Gastrocnemius medialis (tissue), 4 donors: ENCODE measurements around the gene MFSD6. TPM values are rescaled to one million over a fixed set of nuclear protein-coding genes. Genes with fewer than 3 reads are reported as not detected.
"Not testable (repeated sequence)": the region's sequence is repeated elsewhere in the genome, so short reads cannot be mapped to it uniquely, and the experiment has no call there.

Experiments used
- ATAC-seq, 2 donors: fragments of 150-250 bp; one replicate each; pipeline ENCODE4 v1.9.1; 2016
- DNase-seq, 2 donors: peaks; one replicate each; pipeline ENCODE4 v3.0.0-alpha.2; 2019
- H3K27ac ChIP-seq, 4 donors: fragments of 200-600 bp; sonication (generic); 1 replicate in 1 of 4; 2 replicates in 3 of 4; pipeline ENCODE4 v1.5.1; 2016 to 2018; ENCODE audit warnings: mild to moderate bottlenecking in 2 of 4, moderate library complexity in 1 of 4
- H3K27me3 ChIP-seq, 3 donors: fragments of 200-600 bp; sonication (generic) in 2 of 3; 1 replicate in 1 of 3; 2 replicates in 2 of 3; pipeline versions ENCODE4 v1.5.1 to v1.6.0; 2016 to 2019; ENCODE audit warnings: mild to moderate bottlenecking in 1 of 3, moderate library complexity in 1 of 3
- H3K36me3 ChIP-seq, 2 donors: fragments of 200-600 bp; sonication (generic) in 1 of 2; one replicate each; pipeline ENCODE4 v1.5.1; 2017 to 2018
- H3K4me1 ChIP-seq, 2 donors: fragments of 200-600 bp; sonication (generic) in 1 of 2; one replicate each; pipeline ENCODE4 v1.5.1; 2016 to 2017; ENCODE audit warnings: mild to moderate bottlenecking in 2 of 2
- H3K4me3 ChIP-seq, 4 donors: fragments of 200-600 bp; sonication (generic) in 3 of 4; 1 replicate in 1 of 4; 2 replicates in 3 of 4; pipeline ENCODE4 v1.5.1; 2016 to 2019; ENCODE audit warnings: mild to moderate bottlenecking in 2 of 4
- H3K9me3 ChIP-seq, 3 donors: fragments of 200-600 bp; sonication (generic) in 2 of 3; 1 replicate in 1 of 3; 2 replicates in 2 of 3; pipeline ENCODE4 v1.5.1; 2016 to 2019
- POLR2A ChIP-seq, 2 donors: fragments of 450-650 bp; IDR thresholded peaks; one replicate each; pipeline ENCODE4 v1.6.1; 2017; ENCODE audit warnings: antibody characterized with exemption in 2 of 2, mild to moderate bottlenecking in 2 of 2, moderate library complexity in 2 of 2
- in situ Hi-C, 4 donors: fragments of 200-750 bp; cut with MboI; loops; one replicate each; pipeline versions ENCODE4 v1.15.0 to v1.8.0; 2017; ENCODE audit warnings: low sequenced_read_pairs in 4 of 4
- intact Hi-C: fragments of 100-400 bp; cut with DNase I; formaldehyde crosslinking; loops from one replicate; pipeline ENCODE4 v1.15.1; 2023; ENCODE audit warnings: low total_unique reads
- total RNA-seq, 4 donors: library from RNA; depleted of rRNA; stranded (reverse); fragments of >200 nt; gene quantifications; one replicate each; pipeline versions ENCODE4 v1.1.0 to v1.2.3, GENCODE V29; 2016
- TF ChIP-seq, protein P1 (sequence below), 5 experiments: fragments of 450-650 bp in 3 of 5; fragments of 200-600 bp in 2 of 5; sonication (generic) in 2 of 5; IDR thresholded peaks in 4 of 5; conservative IDR thresholded peaks in 1 of 5; 1 replicate in 4 of 5; 2 replicates in 1 of 5; pipeline ENCODE4 v1.5.1; 2016 to 2019; ENCODE audit warnings: antibody characterized with exemption in 5 of 5, mild to moderate bottlenecking in 3 of 5, moderate library complexity in 3 of 5

Gene MFSD6
- total RNA-seq, 4 donors from 2014 or later = 9.3 to 20.3 (median 12.5) TPM

DNA sequence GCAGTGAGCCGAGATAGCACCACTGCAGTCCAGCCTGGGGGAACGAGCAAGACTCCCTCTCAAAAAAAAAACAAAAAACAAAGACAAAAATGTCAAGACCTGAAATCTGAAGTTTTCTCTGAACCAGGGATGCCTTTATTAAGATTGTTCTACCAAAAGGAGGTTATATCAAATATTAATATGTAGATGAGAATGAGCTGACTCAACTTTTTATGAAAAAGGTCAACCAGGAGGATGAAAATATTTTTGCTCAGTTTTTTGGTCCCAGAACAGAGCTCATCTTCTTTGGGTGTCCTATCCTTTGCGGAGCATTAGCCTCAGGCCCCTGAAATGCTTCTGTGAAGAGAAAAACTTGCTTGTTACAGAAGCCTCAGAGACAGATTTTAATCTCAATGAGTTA is 82.3 kb downstream of the MFSD6 start:
- Histone ChIP-seq H3K4me3 (no peak overlapping the region), H3K9me3 (no peaks in the 10 kb centered on the region), H3K27ac (no peak overlapping the region), H3K36me3 (no peaks in the 10 kb centered on the region), H3K4me1 (no peaks in the 10 kb centered on the region), H3K27me3 (no peaks in the 10 kb centered on the region)
- DNase-seq = no peak
- intact Hi-C loops = no loop called here
- TF ChIP-seq, protein P1, sequence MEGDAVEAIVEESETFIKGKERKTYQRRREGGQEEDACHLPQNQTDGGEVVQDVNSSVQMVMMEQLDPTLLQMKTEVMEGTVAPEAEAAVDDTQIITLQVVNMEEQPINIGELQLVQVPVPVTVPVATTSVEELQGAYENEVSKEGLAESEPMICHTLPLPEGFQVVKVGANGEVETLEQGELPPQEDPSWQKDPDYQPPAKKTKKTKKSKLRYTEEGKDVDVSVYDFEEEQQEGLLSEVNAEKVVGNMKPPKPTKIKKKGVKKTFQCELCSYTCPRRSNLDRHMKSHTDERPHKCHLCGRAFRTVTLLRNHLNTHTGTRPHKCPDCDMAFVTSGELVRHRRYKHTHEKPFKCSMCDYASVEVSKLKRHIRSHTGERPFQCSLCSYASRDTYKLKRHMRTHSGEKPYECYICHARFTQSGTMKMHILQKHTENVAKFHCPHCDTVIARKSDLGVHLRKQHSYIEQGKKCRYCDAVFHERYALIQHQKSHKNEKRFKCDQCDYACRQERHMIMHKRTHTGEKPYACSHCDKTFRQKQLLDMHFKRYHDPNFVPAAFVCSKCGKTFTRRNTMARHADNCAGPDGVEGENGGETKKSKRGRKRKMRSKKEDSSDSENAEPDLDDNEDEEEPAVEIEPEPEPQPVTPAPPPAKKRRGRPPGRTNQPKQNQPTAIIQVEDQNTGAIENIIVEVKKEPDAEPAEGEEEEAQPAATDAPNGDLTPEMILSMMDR (IDR thresholded peaks at IDR 0.05 in 4 of 5, conservative IDR thresholded peaks at IDR 0.05 in 1 of 5) = no peak
- no peak for TF ChIP-seq POLR2A (IDR thresholded peaks at IDR 0.05)
- in situ Hi-C loops = no loop called here
- ATAC-seq = no peak

DNA sequence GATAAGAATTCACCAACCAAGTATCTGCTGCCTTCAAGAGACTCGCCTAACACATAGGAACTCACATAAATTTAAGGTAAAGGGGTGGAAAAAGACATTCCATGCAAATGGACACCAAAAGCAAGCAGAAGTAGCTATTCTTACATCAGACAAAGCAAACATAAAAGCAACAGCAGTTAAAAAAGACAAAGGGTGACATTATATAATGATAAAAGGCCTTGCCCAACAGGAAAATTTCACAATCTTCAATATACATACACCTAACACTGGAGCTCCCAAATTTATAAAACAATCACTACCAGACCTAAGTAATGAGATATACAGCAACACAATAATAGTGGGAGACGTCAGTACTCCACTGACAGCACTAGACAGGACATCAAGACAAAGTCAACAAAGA is 84.9 kb downstream of the MFSD6 start:
- Histone ChIP-seq H3K9me3 (no peaks in the 10 kb centered on the region), H3K36me3 (no peaks in the 10 kb centered on the region), H3K4me3 (no peak overlapping the region), H3K27ac (no peak overlapping the region), H3K4me1 (no peaks in the 10 kb centered on the region), H3K27me3 (no peaks in the 10 kb centered on the region)
- ATAC-seq (no peak), DNase-seq (no peak)
- TF ChIP-seq, protein P1 (IDR thresholded peaks at IDR 0.05 in 4 of 5, conservative IDR thresholded peaks at IDR 0.05 in 1 of 5) = no peak
- no peak for TF ChIP-seq POLR2A (IDR thresholded peaks at IDR 0.05)
- in situ Hi-C loops (no loop called here), intact Hi-C loops (no loop called here)

DNA sequence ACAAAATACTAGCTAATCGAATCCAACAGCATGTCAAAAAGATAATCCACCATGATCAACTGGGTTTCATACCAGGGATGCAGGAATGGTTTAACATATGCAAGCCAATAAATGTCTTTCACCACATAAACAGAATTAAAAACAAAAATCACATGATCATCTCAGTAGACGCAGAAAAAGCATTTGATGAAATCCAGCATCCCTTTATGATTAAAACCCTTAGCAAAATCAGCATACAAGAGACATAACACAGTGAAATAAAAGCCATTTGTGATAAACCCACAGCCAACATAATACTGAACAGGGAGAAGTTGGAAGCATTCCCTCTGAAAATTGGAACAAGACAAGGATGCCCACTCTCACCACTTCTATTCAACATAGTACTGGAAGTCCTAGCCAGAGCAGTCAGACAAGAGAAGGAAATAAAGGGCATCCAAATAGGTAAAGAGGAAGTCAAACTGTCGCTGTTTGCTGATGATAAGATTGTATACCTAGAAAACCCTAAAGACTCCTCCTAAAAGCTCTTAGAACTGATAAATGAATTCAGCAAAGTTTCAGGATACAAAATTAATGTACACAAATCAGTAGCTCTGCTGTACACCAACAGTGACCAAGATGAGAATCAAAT is 86.6 kb downstream of the MFSD6 start:
- H3K27ac ChIP-seq, H3K4me1 ChIP-seq, H3K36me3 ChIP-seq, H3K4me3 ChIP-seq, H3K27me3 ChIP-seq, in situ Hi-C loops, DNase-seq, intact Hi-C loops, H3K9me3 ChIP-seq, ATAC-seq: not testable (repeated sequence)

DNA sequence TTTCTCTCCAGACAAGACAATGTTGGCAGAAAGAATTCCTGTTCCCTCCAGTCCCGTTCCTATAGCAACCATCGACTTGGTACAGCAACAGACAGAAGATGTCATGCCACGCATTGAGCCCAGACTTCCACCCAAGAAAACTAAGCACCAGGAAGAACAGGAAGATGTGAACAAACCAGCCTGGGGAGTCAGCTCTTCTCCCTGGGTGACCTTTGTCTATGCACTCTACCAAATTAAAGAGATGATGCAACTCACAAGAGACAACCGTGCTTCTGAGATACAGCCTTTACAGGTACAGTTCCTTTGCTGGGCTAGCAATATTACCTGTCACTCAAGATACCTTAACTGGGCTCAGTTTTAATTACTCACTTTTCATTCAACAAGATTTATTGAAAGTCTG is 89.3 kb downstream of the MFSD6 start:
- ATAC-seq = no peak
- H3K36me3 ChIP-seq = no peaks in the 10 kb centered on the region
- intact Hi-C loops = no loop called here

DNA sequence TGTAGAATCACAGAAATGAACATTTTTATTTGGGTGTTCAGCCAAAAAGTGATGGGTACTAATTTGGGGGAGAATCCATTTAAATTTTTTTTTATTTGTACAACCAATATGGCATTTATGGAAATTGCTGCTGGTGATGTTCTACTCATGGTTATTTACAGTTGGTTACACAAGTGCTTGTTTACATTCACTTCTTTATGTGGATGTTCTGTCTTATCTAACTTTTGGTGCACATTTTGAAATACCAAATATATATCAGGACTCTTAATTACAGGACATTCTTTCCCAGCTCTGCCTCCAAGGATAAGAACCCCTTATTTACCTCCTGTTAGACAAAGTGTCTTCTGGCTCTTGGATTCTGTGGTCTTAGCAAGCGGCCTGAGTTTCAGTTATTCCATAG is 91.1 kb downstream of the MFSD6 start:
- DNase-seq (no peak), ATAC-seq (no peak)
- intact Hi-C loops = no loop called here
- no peak for TF ChIP-seq POLR2A (IDR thresholded peaks at IDR 0.05)
- TF ChIP-seq, protein P1 (IDR thresholded peaks at IDR 0.05 in 4 of 5, conservative IDR thresholded peaks at IDR 0.05 in 1 of 5) = no peak
- in situ Hi-C loops = no loop called here
- H3K4me1 ChIP-seq = no peaks in the 10 kb centered on the region
- H3K36me3 ChIP-seq = no peaks in the 10 kb centered on the region
- no peaks in the 10 kb centered on the region for H3K9me3 ChIP-seq
- no peak overlapping the region for H3K4me3 ChIP-seq
- H3K27me3 ChIP-seq = no peaks in the 10 kb centered on the region
- H3K27ac ChIP-seq = no peak overlapping the region

More for the DNA sequence above, 89.3 kb downstream of the MFSD6 start:
- DNase-seq = no peak
- Histone ChIP-seq H3K4me3 (no peak overlapping the region), H3K9me3 (no peaks in the 10 kb centered on the region), H3K27ac (no peak overlapping the region), H3K27me3 (no peaks in the 10 kb centered on the region), H3K4me1 (no peaks in the 10 kb centered on the region)
- in situ Hi-C loops = no loop called here
- no peak for TF ChIP-seq POLR2A (IDR thresholded peaks at IDR 0.05)
- TF ChIP-seq, protein P1 (IDR thresholded peaks at IDR 0.05 in 4 of 5, conservative IDR thresholded peaks at IDR 0.05 in 1 of 5) = no peak
